Caco-2 (cell line): ENCODE results near the gene CLEC2D. TPM values are rescaled to one million over a fixed set of nuclear protein-coding genes. Genes with fewer than 3 reads are reported as not detected.
"Not testable (repeated sequence)": the region's sequence is repeated elsewhere in the genome, so short reads cannot be mapped to it uniquely, and the experiment has no call there.

Experiments used
- BruUV-seq: library from RNA; stranded (reverse); fragments of 400-500 nt; replicated peaks from 2 replicates; lab custom pipeline; 2021; lab: Mats Ljungman, UMichigan
- CTCF ChIA-PET: fragments of 300-600 bp; sonication (Branson Sonifier 250); formaldehyde crosslinking; loops from one replicate; lab custom pipeline; 2022; ENCODE audit warnings: antibody characterized with exemption; lab: Charles Lee
- POLR2A ChIA-PET: fragments of 300-600 bp; sonication (Branson Sonifier 250); formaldehyde crosslinking; loops from one replicate; lab custom pipeline; 2022; ENCODE audit warnings: antibody characterized with exemption; lab: Charles Lee
- DNase-seq, 2 experiments: peaks; one replicate each; pipeline versions ENCODE4 v3.0.0 to v3.0.0-alpha.2; 2020 to 2022
- H3K27me3 ChIP-seq: replicated peaks from 2 replicates; pipeline ENCODE4 v1.6.0; 2011; ENCODE audit warnings: low read length; ENCODE audit not compliant: control insufficient read depth, insufficient read depth
- H3K36me3 ChIP-seq: 2 replicates; pipeline ENCODE4 v1.5.1; 2011; ENCODE audit warnings: low read length; ENCODE audit not compliant: control insufficient read depth, insufficient read depth
- H3K4me1 ChIP-seq: fragments of 250-450 bp; sonication (Bioruptor Pico); 2 replicates; pipeline ENCODE4 v1.5.1; 2020; ENCODE audit warnings: mild to moderate bottlenecking
- H3K4me3 ChIP-seq: 2 replicates; pipeline ENCODE4 v1.5.1; 2011; ENCODE audit warnings: low read depth, mild to moderate bottlenecking, control low read depth, low read length
- H3K9me3 ChIP-seq: fragments of 250-450 bp; sonication (Bioruptor Pico); 2 replicates; pipeline ENCODE4 v1.5.1; 2020; ENCODE audit warnings: mild to moderate bottlenecking, moderate library complexity
- H3K27ac Mint-ChIP-seq: one replicate; pipeline ENCODE4 v1.8.0; 2022; ENCODE audit warnings: mixed read lengths; ENCODE audit not compliant: unreplicated experiment
- H3K27me3 Mint-ChIP-seq: one replicate; pipeline ENCODE4 v1.8.0; 2022; ENCODE audit warnings: mixed read lengths; ENCODE audit not compliant: insufficient read depth, unreplicated experiment
- H3K36me3 Mint-ChIP-seq: one replicate; pipeline ENCODE4 v1.8.0; 2022; ENCODE audit warnings: mild to moderate bottlenecking, mixed read lengths; ENCODE audit not compliant: insufficient read depth, unreplicated experiment
- H3K4me1 Mint-ChIP-seq: one replicate; pipeline ENCODE4 v1.8.0; 2022; ENCODE audit warnings: low read depth, mixed read lengths; ENCODE audit not compliant: unreplicated experiment
- H3K4me3 Mint-ChIP-seq: one replicate; pipeline ENCODE4 v1.8.0; 2022; ENCODE audit warnings: mild to moderate bottlenecking, moderate library complexity, mixed read lengths; ENCODE audit not compliant: unreplicated experiment
- H3K9me3 Mint-ChIP-seq: one replicate; pipeline ENCODE4 v1.8.0; 2022; ENCODE audit warnings: mixed read lengths; ENCODE audit not compliant: unreplicated experiment
- CTCF ChIP-seq, 2 experiments: fragments of 200-600 bp in 1 of 2; IDR thresholded peaks; 1 replicate in 1 of 2; 2 replicates in 1 of 2; pipeline versions ENCODE4 v1.5.1 to v1.8.0; 2011 to 2022; ENCODE audit warnings: antibody characterized with exemption in 1 of 2, control low read depth in 1 of 2, inconsistent platforms in 1 of 2, low read depth in 1 of 2, low read length in 1 of 2, mild to moderate bottlenecking in 1 of 2, moderate library complexity in 1 of 2; ENCODE audit not compliant: insufficient read depth in 1 of 2, severe bottlenecking in 1 of 2, unreplicated experiment in 1 of 2
- intact Hi-C: fragments of 100-400 bp; cut with micrococcal nuclease; formaldehyde crosslinking; loops from one replicate; pipeline ENCODE4 v1.10.0; 2022; ENCODE audit not compliant: unreplicated experiment
- total RNA-seq: library from RNA; stranded (reverse); gene quantifications from 2 replicates; pipeline ENCODE4 v1.2.3, GENCODE V29; 2022

CLEC2D gene
- total RNA-seq, 1 experiment from 2014 or later = 6.6 TPM

GRCh38 chr12:9732921-9733461 is 63.5 kb downstream of the CLEC2D start, which contains the start of gene CLECL1:
TSS of gene CLECL1 (minus strand) at chr12:9733097.
- Mint-ChIP-seq H3K4me1 (no peaks in the 10 kb centered on the region), H3K9me3 (no peaks in the 10 kb centered on the region), H3K36me3 (no peaks in the 10 kb centered on the region), H3K4me3 (no peak within 1 kb of the TSS), H3K27ac (no peak within 1 kb of the TSS), H3K27me3 (peaks cover 11% of the 10 kb centered on the region)
- intact Hi-C loops = no loop called here
- ChIA-PET POLR2A (no interaction called here), CTCF (no interaction called here)
- DNase-seq = no peak
- Histone ChIP-seq H3K4me1 (no peaks in the 10 kb centered on the region), H3K27me3 (no peaks in the 10 kb centered on the region; the same call in 1 of the 2 replicates), H3K36me3 (no peaks in the 10 kb centered on the region), H3K4me3 (no peak within 1 kb of the TSS), H3K9me3 (no peaks in the 10 kb centered on the region)
- TF ChIP-seq CTCF (IDR thresholded peaks at IDR 0.05; ENCODE audit: insufficient read depth in 1 of 2, low read depth in 1 of 2, low read length in 1 of 2, severe bottlenecking in 1 of 2, unreplicated experiment in 1 of 2) = no peak
- no TSS peak for BruUV-seq

GRCh38 chr12:9735601-9736000 is 66.1 kb downstream of the CLEC2D start:
- BruUV-seq = no TSS peak
- intact Hi-C loops = no loop called here

GRCh38 chr12:9736936-9737705 is 67.6 kb downstream of the CLEC2D start:
- peaks cover 13% of the 10 kb centered on the region for H3K27me3 Mint-ChIP-seq
- no peaks in the 10 kb centered on the region for H3K4me1 Mint-ChIP-seq
- TF ChIP-seq CTCF (IDR thresholded peaks at IDR 0.05; ENCODE audit: insufficient read depth in 1 of 2, low read depth in 1 of 2, low read length in 1 of 2, severe bottlenecking in 1 of 2, unreplicated experiment in 1 of 2) = no peak
- H3K36me3 Mint-ChIP-seq = no peaks in the 10 kb centered on the region
- H3K9me3 ChIP-seq = no peaks in the 10 kb centered on the region
- H3K4me1 ChIP-seq = no peaks in the 10 kb centered on the region
- no peak overlapping the region for H3K27ac Mint-ChIP-seq
- ChIA-PET CTCF (no interaction called here), POLR2A (no interaction called here)
- no peak overlapping the region for H3K4me3 ChIP-seq
- H3K4me3 Mint-ChIP-seq = no peak overlapping the region
- no peaks in the 10 kb centered on the region for H3K9me3 Mint-ChIP-seq
- intact Hi-C loops = no loop called here
- no TSS peak for BruUV-seq
- H3K27me3 ChIP-seq = no peaks in the 10 kb centered on the region
- H3K36me3 ChIP-seq = no peaks in the 10 kb centered on the region
- no peak for DNase-seq

More at GRCh38 chr12:9735601-9736000, 66.1 kb downstream of the CLEC2D start:
- no peaks in the 10 kb centered on the region for H3K36me3 ChIP-seq
- TF ChIP-seq CTCF (IDR thresholded peaks at IDR 0.05; ENCODE audit: insufficient read depth in 1 of 2, low read depth in 1 of 2, low read length in 1 of 2, severe bottlenecking in 1 of 2, unreplicated experiment in 1 of 2) = no peak
- no peaks in the 10 kb centered on the region for H3K4me1 ChIP-seq
- no peak for DNase-seq
- Mint-ChIP-seq H3K27me3 (peaks cover 12% of the 10 kb centered on the region), H3K4me1 (no peaks in the 10 kb centered on the region), H3K4me3 (no peak overlapping the region), H3K27ac (no peak overlapping the region), H3K36me3 (no peaks in the 10 kb centered on the region), H3K9me3 (no peaks in the 10 kb centered on the region)
- H3K9me3 ChIP-seq = no peaks in the 10 kb centered on the region
- CTCF ChIA-PET = no interaction called here
- no peak overlapping the region for H3K4me3 ChIP-seq
- H3K27me3 ChIP-seq = no peaks in the 10 kb centered on the region; the same call in 1 of the 2 replicates
- POLR2A ChIA-PET = no interaction called here

- H3K27ac Mint-ChIP-seq, H3K9me3 Mint-ChIP-seq, H3K4me1 ChIP-seq, H3K36me3 ChIP-seq, H3K9me3 ChIP-seq, H3K4me3 ChIP-seq, H3K27me3 ChIP-seq, DNase-seq, BruUV-seq, H3K4me3 Mint-ChIP-seq, H3K4me1 Mint-ChIP-seq, POLR2A ChIA-PET, H3K36me3 Mint-ChIP-seq, intact Hi-C loops: not testable (repeated sequence)
- H3K27me3 Mint-ChIP-seq = peaks cover 14% of the 10 kb centered on the region
- CTCF ChIA-PET = interaction anchor here (1.4 kb wide), 1 partner anchor 59 kb away, joined by 4 read pairs; no protein-coding TSS in a partner anchor
Measured at GRCh38 chr12:9738905-9739304, 69.4 kb downstream of the CLEC2D start.
